Amniotic epithelial cell (primary cell): ENCODE results near the gene FHL3.
"Not testable (repeated sequence)": the region's sequence is repeated elsewhere in the genome, so short reads cannot be mapped to it uniquely, and the experiment has no call there.

ENCODE experiments used
- DNase-seq: peaks from one replicate; pipeline ENCODE4 v3.0.0-alpha.2; 2010; ENCODE audit warnings: low read depth

Gene FHL3

GRCh38 chr1:37987679-37988078 is 17.6 kb downstream of the FHL3 start:
- no peak for DNase-seq

- DNase-seq: no peak
Measured at GRCh38 chr1:37983546-37983945, 21.8 kb downstream of the FHL3 start.

- DNase-seq: no peak
Measured at GRCh38 chr1:37978541-37978940, 26.8 kb downstream of the FHL3 start.

GRCh38 chr1:37975083-37975482 is 30.2 kb downstream of the FHL3 start:
- peak; percentile 64 for DNase-seq

GRCh38 chr1:37974567-37974966 is 30.7 kb downstream of the FHL3 start:
- no peak for DNase-seq

GRCh38 chr1:37973684-37974083 is 31.6 kb downstream of the FHL3 start:
- DNase-seq: not testable (repeated sequence)

- no peak for DNase-seq
Measured at GRCh38 chr1:37965301-37965700, 40.0 kb downstream of the FHL3 start.

- not testable (repeated sequence) for DNase-seq
Measured at GRCh38 chr1:37964106-37964505, 41.2 kb downstream of the FHL3 start.

- DNase-seq: peak; percentile 86
Measured at GRCh38 chr1:37958690-37959089, 46.6 kb downstream of the FHL3 start.

GRCh38 chr1:37955685-37956084 is 49.6 kb downstream of the FHL3 start:
- DNase-seq: no peak

- no peak for DNase-seq
Measured at GRCh38 chr1:37954316-37954971, 50.9 kb downstream of the FHL3 start.

- DNase-seq: no peak
Measured at GRCh38 chr1:37952738-37953137, 52.6 kb downstream of the FHL3 start.

GRCh38 chr1:37951783-37952624 is 53.3 kb downstream of the FHL3 start:
- no peak for DNase-seq

GRCh38 chr1:37951041-37951782 is 54.1 kb downstream of the FHL3 start:
- no peak for DNase-seq

- no peak for DNase-seq
Measured at GRCh38 chr1:37949524-37950152, 55.7 kb downstream of the FHL3 start.

- no peak for DNase-seq
Measured at GRCh38 chr1:37948841-37949240, 56.5 kb downstream of the FHL3 start.

GRCh38 chr1:37948166-37948565 is 57.1 kb downstream of the FHL3 start:
- DNase-seq: no peak

GRCh38 chr1:37947364-37947763 is 58.0 kb downstream of the FHL3 start:
- DNase-seq: no peak
